ENCODE data around the gene COL9A3. TPM values are rescaled to one million over a fixed set of nuclear protein-coding genes. Genes with fewer than 3 reads are reported as not detected.

The COL9A3 gene
- total and polyA plus RNA-seq, 2 of the 8 experiments (the other 6 are each of a cell fraction or from before 2014, with no cell fraction given): 21.7 to 80.1 TPM

DNA sequence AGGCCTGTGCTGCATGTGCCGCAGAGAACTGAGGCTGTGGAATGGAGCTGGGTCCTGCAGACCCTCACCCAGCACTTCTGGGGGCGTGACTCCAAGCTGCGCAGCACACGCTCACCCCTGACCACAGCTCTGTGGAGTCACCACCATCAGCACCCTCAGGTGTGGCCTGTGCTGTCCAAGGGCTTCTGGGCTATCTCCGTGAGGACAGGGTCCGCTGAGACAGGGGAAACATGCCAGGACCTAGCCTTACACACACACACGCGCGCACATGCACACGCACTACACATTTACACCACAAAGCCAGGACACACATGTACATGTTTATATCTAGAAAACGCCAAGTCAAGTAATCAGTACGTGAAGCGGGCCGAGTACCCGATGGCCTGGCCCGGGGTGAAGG is 71.6 kb downstream of the COL9A3 start (continued):
- TF ChIP-seq, protein P1, sequence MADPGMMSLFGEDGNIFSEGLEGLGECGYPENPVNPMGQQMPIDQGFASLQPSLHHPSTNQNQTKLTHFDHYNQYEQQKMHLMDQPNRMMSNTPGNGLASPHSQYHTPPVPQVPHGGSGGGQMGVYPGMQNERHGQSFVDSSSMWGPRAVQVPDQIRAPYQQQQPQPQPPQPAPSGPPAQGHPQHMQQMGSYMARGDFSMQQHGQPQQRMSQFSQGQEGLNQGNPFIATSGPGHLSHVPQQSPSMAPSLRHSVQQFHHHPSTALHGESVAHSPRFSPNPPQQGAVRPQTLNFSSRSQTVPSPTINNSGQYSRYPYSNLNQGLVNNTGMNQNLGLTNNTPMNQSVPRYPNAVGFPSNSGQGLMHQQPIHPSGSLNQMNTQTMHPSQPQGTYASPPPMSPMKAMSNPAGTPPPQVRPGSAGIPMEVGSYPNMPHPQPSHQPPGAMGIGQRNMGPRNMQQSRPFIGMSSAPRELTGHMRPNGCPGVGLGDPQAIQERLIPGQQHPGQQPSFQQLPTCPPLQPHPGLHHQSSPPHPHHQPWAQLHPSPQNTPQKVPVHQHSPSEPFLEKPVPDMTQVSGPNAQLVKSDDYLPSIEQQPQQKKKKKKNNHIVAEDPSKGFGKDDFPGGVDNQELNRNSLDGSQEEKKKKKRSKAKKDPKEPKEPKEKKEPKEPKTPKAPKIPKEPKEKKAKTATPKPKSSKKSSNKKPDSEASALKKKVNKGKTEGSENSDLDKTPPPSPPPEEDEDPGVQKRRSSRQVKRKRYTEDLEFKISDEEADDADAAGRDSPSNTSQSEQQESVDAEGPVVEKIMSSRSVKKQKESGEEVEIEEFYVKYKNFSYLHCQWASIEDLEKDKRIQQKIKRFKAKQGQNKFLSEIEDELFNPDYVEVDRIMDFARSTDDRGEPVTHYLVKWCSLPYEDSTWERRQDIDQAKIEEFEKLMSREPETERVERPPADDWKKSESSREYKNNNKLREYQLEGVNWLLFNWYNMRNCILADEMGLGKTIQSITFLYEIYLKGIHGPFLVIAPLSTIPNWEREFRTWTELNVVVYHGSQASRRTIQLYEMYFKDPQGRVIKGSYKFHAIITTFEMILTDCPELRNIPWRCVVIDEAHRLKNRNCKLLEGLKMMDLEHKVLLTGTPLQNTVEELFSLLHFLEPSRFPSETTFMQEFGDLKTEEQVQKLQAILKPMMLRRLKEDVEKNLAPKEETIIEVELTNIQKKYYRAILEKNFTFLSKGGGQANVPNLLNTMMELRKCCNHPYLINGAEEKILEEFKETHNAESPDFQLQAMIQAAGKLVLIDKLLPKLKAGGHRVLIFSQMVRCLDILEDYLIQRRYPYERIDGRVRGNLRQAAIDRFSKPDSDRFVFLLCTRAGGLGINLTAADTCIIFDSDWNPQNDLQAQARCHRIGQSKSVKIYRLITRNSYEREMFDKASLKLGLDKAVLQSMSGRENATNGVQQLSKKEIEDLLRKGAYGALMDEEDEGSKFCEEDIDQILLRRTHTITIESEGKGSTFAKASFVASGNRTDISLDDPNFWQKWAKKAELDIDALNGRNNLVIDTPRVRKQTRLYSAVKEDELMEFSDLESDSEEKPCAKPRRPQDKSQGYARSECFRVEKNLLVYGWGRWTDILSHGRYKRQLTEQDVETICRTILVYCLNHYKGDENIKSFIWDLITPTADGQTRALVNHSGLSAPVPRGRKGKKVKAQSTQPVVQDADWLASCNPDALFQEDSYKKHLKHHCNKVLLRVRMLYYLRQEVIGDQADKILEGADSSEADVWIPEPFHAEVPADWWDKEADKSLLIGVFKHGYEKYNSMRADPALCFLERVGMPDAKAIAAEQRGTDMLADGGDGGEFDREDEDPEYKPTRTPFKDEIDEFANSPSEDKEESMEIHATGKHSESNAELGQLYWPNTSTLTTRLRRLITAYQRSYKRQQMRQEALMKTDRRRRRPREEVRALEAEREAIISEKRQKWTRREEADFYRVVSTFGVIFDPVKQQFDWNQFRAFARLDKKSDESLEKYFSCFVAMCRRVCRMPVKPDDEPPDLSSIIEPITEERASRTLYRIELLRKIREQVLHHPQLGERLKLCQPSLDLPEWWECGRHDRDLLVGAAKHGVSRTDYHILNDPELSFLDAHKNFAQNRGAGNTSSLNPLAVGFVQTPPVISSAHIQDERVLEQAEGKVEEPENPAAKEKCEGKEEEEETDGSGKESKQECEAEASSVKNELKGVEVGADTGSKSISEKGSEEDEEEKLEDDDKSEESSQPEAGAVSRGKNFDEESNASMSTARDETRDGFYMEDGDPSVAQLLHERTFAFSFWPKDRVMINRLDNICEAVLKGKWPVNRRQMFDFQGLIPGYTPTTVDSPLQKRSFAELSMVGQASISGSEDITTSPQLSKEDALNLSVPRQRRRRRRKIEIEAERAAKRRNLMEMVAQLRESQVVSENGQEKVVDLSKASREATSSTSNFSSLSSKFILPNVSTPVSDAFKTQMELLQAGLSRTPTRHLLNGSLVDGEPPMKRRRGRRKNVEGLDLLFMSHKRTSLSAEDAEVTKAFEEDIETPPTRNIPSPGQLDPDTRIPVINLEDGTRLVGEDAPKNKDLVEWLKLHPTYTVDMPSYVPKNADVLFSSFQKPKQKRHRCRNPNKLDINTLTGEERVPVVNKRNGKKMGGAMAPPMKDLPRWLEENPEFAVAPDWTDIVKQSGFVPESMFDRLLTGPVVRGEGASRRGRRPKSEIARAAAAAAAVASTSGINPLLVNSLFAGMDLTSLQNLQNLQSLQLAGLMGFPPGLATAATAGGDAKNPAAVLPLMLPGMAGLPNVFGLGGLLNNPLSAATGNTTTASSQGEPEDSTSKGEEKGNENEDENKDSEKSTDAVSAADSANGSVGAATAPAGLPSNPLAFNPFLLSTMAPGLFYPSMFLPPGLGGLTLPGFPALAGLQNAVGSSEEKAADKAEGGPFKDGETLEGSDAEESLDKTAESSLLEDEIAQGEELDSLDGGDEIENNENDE (IDR thresholded peaks at IDR 0.05; ENCODE audit: insufficient replicate concordance, low read length): no peak
- TF ChIP-seq RNF2 (IDR thresholded peaks at IDR 0.05; ENCODE audit: borderline replicate concordance, low read depth, low read length, missing control alignments, poor library complexity, severe bottlenecking) (no peak), SIRT6 (IDR thresholded peaks at IDR 0.05; ENCODE audit: low read length) (no peak), POLR2AphosphoS5 (IDR thresholded peaks at IDR 0.05; ENCODE audit: low read depth, low read length) (no peak), HDAC2 (IDR thresholded peaks at IDR 0.05; ENCODE audit: borderline replicate concordance in 1 of 2, low read depth in 2 of 2, low read length in 2 of 2) (no peak), BCL11A (IDR thresholded peaks at IDR 0.05; ENCODE audit: low read depth in 2 of 2, low read length in 2 of 2) (no peak), TAF7 (optimal IDR thresholded peaks at IDR 0.05; ENCODE audit: borderline replicate concordance, low read depth, low read length) (no peak)

All from H1 (cell line).